WTC11 (cell line): ENCODE data around the gene SNX32. TPM values are rescaled to one million over a fixed set of nuclear protein-coding genes. Genes with fewer than 3 reads are reported as not detected.

Source experiments
- ATAC-seq: fragments of 200-7000 bp; cut with Tn5 transposase; 2 replicates; pipeline ENCODE4 v1.10.0; 2021; ENCODE audit warnings: mild to moderate bottlenecking, moderate library complexity
- CTCF ChIA-PET: fragments of 300-600 bp; sonication (Branson Sonifier 250); formaldehyde crosslinking; loops from one replicate; lab custom pipeline; 2021; ENCODE audit warnings: antibody characterized with exemption; lab: Charles Lee
- POLR2A ChIA-PET: fragments of 350-600 bp; sonication (Branson Sonifier 250); formaldehyde crosslinking; loops from one replicate; lab custom pipeline; 2021; ENCODE audit warnings: antibody characterized with exemption; lab: Charles Lee
- DNase-seq: peaks from one replicate; pipeline ENCODE4 v3.0.0; 2021; ENCODE audit warnings: low spot score
- H3K27ac Mint-ChIP-seq: 2 replicates; pipeline ENCODE4 v1.8.0; 2021; ENCODE audit warnings: mixed read lengths
- H3K27me3 Mint-ChIP-seq: 2 replicates; pipeline ENCODE4 v1.8.0; 2021; ENCODE audit warnings: low read depth, mild to moderate bottlenecking, moderate library complexity, mixed read lengths
- H3K36me3 Mint-ChIP-seq: 2 replicates; pipeline ENCODE4 v1.8.0; 2021; ENCODE audit warnings: mixed read lengths
- H3K4me1 Mint-ChIP-seq: 2 replicates; pipeline ENCODE4 v1.8.0; 2022; ENCODE audit warnings: mixed read lengths
- H3K4me3 Mint-ChIP-seq: 2 replicates; pipeline ENCODE4 v1.8.0; 2021; ENCODE audit warnings: mild to moderate bottlenecking, moderate library complexity, mixed read lengths
- H3K9me3 Mint-ChIP-seq: 2 replicates; pipeline ENCODE4 v1.8.0; 2021; ENCODE audit warnings: mixed read lengths
- ARID4B ChIP-seq: sonication (generic); formaldehyde crosslinking; IDR thresholded peaks from 2 replicates; pipeline ENCODE4 v1.8.0; 2023; ENCODE audit warnings: missing genetic modification reagents, mild to moderate bottlenecking, borderline replicate concordance
- CREM ChIP-seq: sonication (generic); formaldehyde crosslinking; IDR thresholded peaks from 2 replicates; pipeline ENCODE4 v1.8.1; 2022; ENCODE audit warnings: mild to moderate bottlenecking, missing genetic modification reagents, moderate library complexity
- ESRRA ChIP-seq: sonication (generic); formaldehyde crosslinking; IDR thresholded peaks from 2 replicates; pipeline ENCODE4 v1.8.1; 2022; ENCODE audit warnings: mild to moderate bottlenecking, missing genetic modification reagents, borderline replicate concordance
- FOXK1 ChIP-seq: sonication (generic); formaldehyde crosslinking; IDR thresholded peaks from 2 replicates; pipeline ENCODE4 v1.8.0; 2022; ENCODE audit warnings: mild to moderate bottlenecking, moderate library complexity, missing genetic modification reagents
- FOXP1 ChIP-seq: sonication (generic); formaldehyde crosslinking; IDR thresholded peaks from 2 replicates; pipeline ENCODE4 v1.8.0; 2022; ENCODE audit warnings: missing genetic modification reagents, mild to moderate bottlenecking, moderate library complexity, borderline replicate concordance
- HMGXB4 ChIP-seq: sonication (generic); formaldehyde crosslinking; IDR thresholded peaks from 2 replicates; pipeline ENCODE4 v1.8.1; 2023; ENCODE audit warnings: mild to moderate bottlenecking, moderate library complexity, missing genetic modification reagents
- IRF2 ChIP-seq: sonication (generic); formaldehyde crosslinking; IDR thresholded peaks from 2 replicates; pipeline ENCODE4 v1.8.0; 2022; ENCODE audit warnings: low read depth, missing genetic modification reagents, borderline replicate concordance
- JUN ChIP-seq: sonication (generic); formaldehyde crosslinking; IDR thresholded peaks from 2 replicates; pipeline ENCODE4 v1.8.0; 2023; ENCODE audit warnings: mild to moderate bottlenecking, missing genetic modification reagents
- MAX ChIP-seq: sonication (generic); formaldehyde crosslinking; IDR thresholded peaks from 2 replicates; pipeline ENCODE4 v1.8.0; 2022; ENCODE audit warnings: mild to moderate bottlenecking, missing genetic modification reagents
- MYBL2 ChIP-seq: sonication (generic); formaldehyde crosslinking; IDR thresholded peaks from 2 replicates; pipeline ENCODE4 v1.8.1; 2023; ENCODE audit warnings: mild to moderate bottlenecking, moderate library complexity, missing genetic modification reagents
- NFYB ChIP-seq: sonication (generic); formaldehyde crosslinking; conservative IDR thresholded peaks from 2 replicates; pipeline ENCODE4 v1.8.0; 2022; ENCODE audit warnings: low read depth, missing genetic modification reagents
- RELA ChIP-seq: sonication (generic); formaldehyde crosslinking; IDR thresholded peaks from 2 replicates; pipeline ENCODE4 v1.8.1; 2022; ENCODE audit warnings: missing genetic modification reagents, mild to moderate bottlenecking, borderline replicate concordance
- RORB ChIP-seq: fragments of 250-450 bp; sonication (Bioruptor Pico); IDR thresholded peaks from 2 replicates; pipeline ENCODE4 v1.9.0; 2021; ENCODE audit warnings: mild to moderate bottlenecking
- SP1 ChIP-seq: sonication (generic); formaldehyde crosslinking; conservative IDR thresholded peaks from 2 replicates; pipeline ENCODE4 v1.8.1; 2022; ENCODE audit warnings: missing genetic modification reagents
- TEAD1 ChIP-seq: sonication (generic); formaldehyde crosslinking; IDR thresholded peaks from 2 replicates; pipeline ENCODE4 v1.8.0; 2022; ENCODE audit warnings: mild to moderate bottlenecking, missing genetic modification reagents
- USF2 ChIP-seq: sonication (generic); formaldehyde crosslinking; IDR thresholded peaks from 2 replicates; pipeline ENCODE4 v1.8.1; 2023; ENCODE audit warnings: mild to moderate bottlenecking, missing genetic modification reagents, moderate library complexity
- ZBTB21 ChIP-seq: sonication (generic); formaldehyde crosslinking; IDR thresholded peaks from 2 replicates; pipeline ENCODE4 v1.8.1; 2023; ENCODE audit warnings: mild to moderate bottlenecking, missing genetic modification reagents, borderline replicate concordance
- ZNF138 ChIP-seq: sonication (generic); formaldehyde crosslinking; conservative IDR thresholded peaks from 2 replicates; pipeline ENCODE4 v1.8.1; 2022; ENCODE audit warnings: mild to moderate bottlenecking, moderate library complexity, missing genetic modification reagents
- ZNF281 ChIP-seq: sonication (generic); formaldehyde crosslinking; IDR thresholded peaks from 2 replicates; pipeline ENCODE4 v1.8.0; 2023; ENCODE audit warnings: mild to moderate bottlenecking, missing genetic modification reagents
- ZSCAN18 ChIP-seq: fragments of 250-450 bp; sonication (Bioruptor Pico); IDR thresholded peaks from 2 replicates; pipeline ENCODE4 v2.1.2; 2022; ENCODE audit warnings: mild to moderate bottlenecking, moderate library complexity
- total RNA-seq: library from RNA; stranded (reverse); gene quantifications from 3 replicates; pipeline ENCODE4 v1.2.3, GENCODE V29; 2021

Gene SNX32
- total RNA-seq, 1 experiment from 2014 or later = 2.9 TPM

- TF ChIP-seq ZNF281 (CRISPR knock-in tag) (no peak), IRF2 (no peak), ZBTB21 (CRISPR knock-in tag) (peak; percentile 64; the same call in 1 of the 2 replicates), JUN (CRISPR knock-in tag) (no peak; the same call in 1 of the 2 replicates), ZSCAN18 (no peak), SP1 (peak; percentile 69; the same call in 1 of the 2 replicates), RELA (no peak), MAX (CRISPR knock-in tag) (peak; percentile 75), ESRRA (no peak)
These were observed 54.5 kb downstream of the SNX32 start, which contains the start of gene FIBP (continued) for GRCh38 chr11:65888163-65888814.

- peak; percentile 35 for ATAC-seq
- CTCF ChIA-PET = interaction anchor here (0.5 to 11.9 kb wide), 48 partner anchors 8 to 1025 kb away, joined by 3 to 539 read pairs (median 6); partner anchors contain the start of genes AP5B1, C11orf68, CFL1 and EFEMP2
- peaks cover 15% of the 10 kb centered on the region for H3K36me3 Mint-ChIP-seq
- POLR2A ChIA-PET = interaction anchor here (0.5 to 7.2 kb wide), 16 partner anchors 8 to 178 kb away, joined by 3 to 90 read pairs (median 5); partner anchors contain the start of genes CFL1, FOSL1, KAT5 and MUS81
- no peaks in the 10 kb centered on the region for H3K9me3 Mint-ChIP-seq
- peaks cover 15% of the 10 kb centered on the region for H3K27me3 Mint-ChIP-seq
- peak; percentile 97 for DNase-seq
- H3K4me1 Mint-ChIP-seq = peaks cover 50% of the 10 kb centered on the region
- peak within 1 kb of the TSS; percentile 2 for H3K27ac Mint-ChIP-seq
- peak within 1 kb of the TSS; percentile 97 for H3K4me3 Mint-ChIP-seq
- TF ChIP-seq NFYB (peak; percentile 43; the same call in 1 of the 2 replicates), RORB (CRISPR knock-in tag) (no peak), HMGXB4 (peak; percentile 23; the same call in 1 of the 2 replicates), ARID4B (peak; percentile 71), TEAD1 (peak; percentile 95), FOXP1 (CRISPR knock-in tag) (peak; percentile 98), SP1 (peak; percentile 97), USF2 (CRISPR knock-in tag) (peak; percentile 62), ESRRA (peak; percentile 89; the same call in 1 of the 2 replicates), MYBL2 (CRISPR knock-in tag) (no peak), CREM (CRISPR knock-in tag) (peak; percentile 80; the same call in 1 of the 2 replicates), FOXK1 (peak; percentile 92; the same call in 1 of the 2 replicates), RELA (peak; percentile 88), ZNF138 (CRISPR knock-in tag) (peak; percentile 91; the same call in 1 of the 2 replicates)
These were observed 56.8 kb downstream of the SNX32 start, which contains the start of gene CCDC85B for GRCh38 chr11:65890324-65891218. Gene CCDC85B (plus strand): TSS chr11:65890673. CDS start chr11:65890784, 111 bp downstream.
